Panc1 (cell line): ENCODE results near the gene COL6A1. TPM values are rescaled to one million over a fixed set of nuclear protein-coding genes. Genes with fewer than 3 reads are reported as not detected.

Experiments
- ATAC-seq: fragments of 200-7000 bp; cut with Tn5 transposase; 2 replicates; pipeline ENCODE4 v1.9.1; 2020; ENCODE audit warnings: mild to moderate bottlenecking, moderate library complexity
- BruUV-seq: library from RNA; stranded (reverse); fragments of 400-500 nt; replicated peaks from 2 replicates; lab custom pipeline; 2021; lab: Mats Ljungman, UMichigan
- CTCF ChIA-PET: fragments of 300-600 bp; sonication (Branson Sonifier 250); formaldehyde crosslinking; loops from one replicate; lab custom pipeline; 2022; ENCODE audit warnings: antibody characterized with exemption; lab: Charles Lee
- POLR2A ChIA-PET: fragments of 300-600 bp; sonication (Branson Sonifier 250); formaldehyde crosslinking; loops from one replicate; lab custom pipeline; 2022; ENCODE audit warnings: antibody characterized with exemption; lab: Charles Lee
- DNase-seq: peaks from one replicate; pipeline ENCODE4 v3.0.0-alpha.2; 2010; ENCODE audit warnings: low read depth, low spot score
- H3K27ac ChIP-seq: 2 replicates; pipeline ENCODE4 v1.5.1; 2011; ENCODE audit warnings: mild to moderate bottlenecking, low read length, inconsistent platforms
- H3K27me3 ChIP-seq: fragments of 200-500 bp; sonication (Bioruptor generic); 2 replicates; pipeline ENCODE4 v1.6.0; 2014; ENCODE audit warnings: low read length, inconsistent platforms; ENCODE audit not compliant: control insufficient read depth, insufficient read depth
- H3K36me3 ChIP-seq: fragments of 200-500 bp; sonication (Bioruptor generic); 2 replicates; pipeline ENCODE4 v1.5.1; 2014; ENCODE audit warnings: inconsistent platforms, mild to moderate bottlenecking, low read length, moderate library complexity; ENCODE audit not compliant: control insufficient read depth, insufficient read depth
- H3K4me1 ChIP-seq: 2 replicates; pipeline ENCODE4 v1.5.1; 2011; ENCODE audit warnings: inconsistent platforms, mild to moderate bottlenecking, low read length, moderate library complexity; ENCODE audit not compliant: control insufficient read depth, insufficient read depth
- H3K4me3 ChIP-seq, 2 experiments: 2 replicates each; pipeline ENCODE4 v1.5.1; 2011 to 2012; ENCODE audit warnings: low read depth in 2 of 2, low read length in 2 of 2, mild to moderate bottlenecking in 2 of 2, inconsistent platforms in 1 of 2, moderate library complexity in 1 of 2
- H3K9me3 ChIP-seq: fragments of 200-500 bp; sonication (Bioruptor generic); 2 replicates; pipeline ENCODE4 v1.5.1; 2014; ENCODE audit warnings: low read depth, mild to moderate bottlenecking, inconsistent platforms, low read length, moderate library complexity; ENCODE audit not compliant: control insufficient read depth, insufficient read depth
- POLR2AphosphoS5 ChIP-seq: IDR thresholded peaks from 2 replicates; pipeline ENCODE4 v1.6.1; 2012; ENCODE audit warnings: mild to moderate bottlenecking, low read depth, low read length, moderate library complexity
- REST ChIP-seq, 2 experiments: IDR thresholded peaks; 2 replicates each; pipeline ENCODE4 v1.6.1; 2011 to 2012; ENCODE audit warnings: low read depth in 2 of 2, control low read depth in 1 of 2, low read length in 1 of 2, mild to moderate bottlenecking in 1 of 2, moderate library complexity in 1 of 2; ENCODE audit not compliant: insufficient read depth in 1 of 2
- SIN3A ChIP-seq: IDR thresholded peaks from 2 replicates; pipeline ENCODE4 v1.6.1; 2012; ENCODE audit warnings: low read depth, mild to moderate bottlenecking, low read length, moderate library complexity, borderline replicate concordance; ENCODE audit not compliant: insufficient read depth
- TCF7L2 ChIP-seq: IDR thresholded peaks from 2 replicates; pipeline ENCODE4 v1.6.1; 2011; ENCODE audit warnings: mild to moderate bottlenecking, low read depth, low read length, inconsistent platforms
- in situ Hi-C: cut with HindIII; loops from 2 replicates; pipeline ENCODE4 v1.10.0; 2016; ENCODE audit warnings: low sequenced_read_pairs, low pct_unique_long_range_greater_than_20kb
- intact Hi-C: fragments of 100-400 bp; cut with micrococcal nuclease; formaldehyde crosslinking; loops from one replicate; pipeline ENCODE4 v1.10.0; 2022; ENCODE audit not compliant: unreplicated experiment
- total RNA-seq: library from RNA; stranded (reverse); gene quantifications from one replicate; pipeline ENCODE4 v1.2.1, GENCODE V29; 2021; ENCODE audit not compliant: unreplicated experiment
- TF ChIP-seq, protein P1 (sequence below): fragments of 450-650 bp; IDR thresholded peaks from 2 replicates; pipeline ENCODE4 v1.5.1; 2017; ENCODE audit warnings: mild to moderate bottlenecking

COL6A1 gene
- total RNA-seq, 1 experiment from 2014 or later = 34.2 TPM

GRCh38 chr21:45996311-45997204 lies 15.0 kb downstream of the COL6A1 start:
- CTCF ChIA-PET = no interaction called here
- Histone ChIP-seq H3K4me1 (peaks cover 10% of the 10 kb centered on the region), H3K27ac (no peak overlapping the region), H3K27me3 (no peaks in the 10 kb centered on the region), H3K4me3 (no peak overlapping the region), H3K36me3 (no peaks in the 10 kb centered on the region), H3K9me3 (no peaks in the 10 kb centered on the region)
- TF ChIP-seq SIN3A (no peak), TCF7L2 (no peak), REST (IDR thresholded peaks at IDR 0.05; ENCODE audit: insufficient read depth in 1 of 2, low read depth in 2 of 2, low read length in 1 of 2) (no peak), POLR2AphosphoS5 (no peak)
- POLR2A ChIA-PET = no interaction called here
- intact Hi-C loops (no loop called here), in situ Hi-C loops (no loop called here)
- no peak for DNase-seq
- BruUV-seq = no TSS peak
- ATAC-seq = no peak

DNA sequence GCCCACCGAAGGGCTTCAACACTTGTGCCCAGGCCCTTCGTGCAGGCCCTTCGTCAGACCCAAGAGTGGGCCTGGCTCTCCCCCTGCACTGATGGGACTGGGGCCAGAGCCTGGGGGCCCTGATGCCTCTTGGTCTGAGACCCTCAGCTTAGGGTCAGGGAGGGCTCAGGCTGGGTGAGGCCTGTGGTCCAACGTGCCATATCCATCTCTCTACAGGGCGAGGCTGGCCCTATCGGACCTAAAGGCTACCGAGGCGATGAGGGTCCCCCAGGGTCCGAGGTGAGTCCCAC lies 15.6 kb downstream of the COL6A1 start:
- H3K27ac ChIP-seq = no peak overlapping the region
- DNase-seq (no peak), ATAC-seq (no peak)
- H3K27me3 ChIP-seq = no peaks in the 10 kb centered on the region
- peaks cover 10% of the 10 kb centered on the region for H3K4me1 ChIP-seq
- no peak overlapping the region for H3K4me3 ChIP-seq
- H3K36me3 ChIP-seq = no peaks in the 10 kb centered on the region
- no peaks in the 10 kb centered on the region for H3K9me3 ChIP-seq
- intact Hi-C loops (no loop called here), in situ Hi-C loops (no loop called here)
- no TSS peak for BruUV-seq
- ChIA-PET POLR2A (no interaction called here), CTCF (no interaction called here)
- TF ChIP-seq REST (IDR thresholded peaks at IDR 0.05; ENCODE audit: insufficient read depth in 1 of 2, low read depth in 2 of 2, low read length in 1 of 2) = no peak
- no peak for TF ChIP-seq TCF7L2
- no peak for TF ChIP-seq SIN3A
- TF ChIP-seq, protein P1, sequence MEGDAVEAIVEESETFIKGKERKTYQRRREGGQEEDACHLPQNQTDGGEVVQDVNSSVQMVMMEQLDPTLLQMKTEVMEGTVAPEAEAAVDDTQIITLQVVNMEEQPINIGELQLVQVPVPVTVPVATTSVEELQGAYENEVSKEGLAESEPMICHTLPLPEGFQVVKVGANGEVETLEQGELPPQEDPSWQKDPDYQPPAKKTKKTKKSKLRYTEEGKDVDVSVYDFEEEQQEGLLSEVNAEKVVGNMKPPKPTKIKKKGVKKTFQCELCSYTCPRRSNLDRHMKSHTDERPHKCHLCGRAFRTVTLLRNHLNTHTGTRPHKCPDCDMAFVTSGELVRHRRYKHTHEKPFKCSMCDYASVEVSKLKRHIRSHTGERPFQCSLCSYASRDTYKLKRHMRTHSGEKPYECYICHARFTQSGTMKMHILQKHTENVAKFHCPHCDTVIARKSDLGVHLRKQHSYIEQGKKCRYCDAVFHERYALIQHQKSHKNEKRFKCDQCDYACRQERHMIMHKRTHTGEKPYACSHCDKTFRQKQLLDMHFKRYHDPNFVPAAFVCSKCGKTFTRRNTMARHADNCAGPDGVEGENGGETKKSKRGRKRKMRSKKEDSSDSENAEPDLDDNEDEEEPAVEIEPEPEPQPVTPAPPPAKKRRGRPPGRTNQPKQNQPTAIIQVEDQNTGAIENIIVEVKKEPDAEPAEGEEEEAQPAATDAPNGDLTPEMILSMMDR = no peak
- no peak for TF ChIP-seq POLR2AphosphoS5
